ENCODE data around the gene CTXND1.

The CTXND1 gene

DNA sequence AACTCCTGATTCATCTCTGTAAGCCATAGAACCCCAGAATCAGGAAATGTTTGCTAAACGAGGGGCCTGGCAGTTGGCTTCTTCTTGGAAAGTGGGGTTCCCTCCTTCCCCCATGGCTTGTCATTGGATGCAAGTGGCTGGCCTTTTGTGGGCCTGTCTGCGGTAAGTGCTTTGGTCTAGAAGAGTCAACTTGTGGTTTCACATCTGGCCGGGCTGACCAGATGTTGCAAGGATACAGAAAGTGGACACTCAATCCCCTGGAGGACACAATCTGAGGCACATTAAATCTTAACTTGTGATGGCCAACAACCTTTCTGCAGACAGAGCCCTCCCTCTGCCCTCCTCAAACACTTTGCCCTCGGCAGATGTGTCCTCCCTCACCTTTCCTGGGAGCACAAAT lies 98.1 kb downstream of the CTXND1 start:
- TF ChIP-seq POLR2AphosphoS5 (IDR thresholded peaks at IDR 0.05; ENCODE audit: low read depth, low read length) (no peak), FOXP2 (optimal IDR thresholded peaks at IDR 0.05; ENCODE audit: borderline replicate concordance, extremely low read depth, extremely low read length, insufficient read depth) (no peak), SIN3A (IDR thresholded peaks at IDR 0.05; ENCODE audit: borderline replicate concordance, insufficient read depth, low read length) (no peak), TAF1 (IDR thresholded peaks at IDR 0.05; ENCODE audit: borderline replicate concordance, insufficient read depth, low read length) (no peak)
- TF ChIP-seq, protein P1, sequence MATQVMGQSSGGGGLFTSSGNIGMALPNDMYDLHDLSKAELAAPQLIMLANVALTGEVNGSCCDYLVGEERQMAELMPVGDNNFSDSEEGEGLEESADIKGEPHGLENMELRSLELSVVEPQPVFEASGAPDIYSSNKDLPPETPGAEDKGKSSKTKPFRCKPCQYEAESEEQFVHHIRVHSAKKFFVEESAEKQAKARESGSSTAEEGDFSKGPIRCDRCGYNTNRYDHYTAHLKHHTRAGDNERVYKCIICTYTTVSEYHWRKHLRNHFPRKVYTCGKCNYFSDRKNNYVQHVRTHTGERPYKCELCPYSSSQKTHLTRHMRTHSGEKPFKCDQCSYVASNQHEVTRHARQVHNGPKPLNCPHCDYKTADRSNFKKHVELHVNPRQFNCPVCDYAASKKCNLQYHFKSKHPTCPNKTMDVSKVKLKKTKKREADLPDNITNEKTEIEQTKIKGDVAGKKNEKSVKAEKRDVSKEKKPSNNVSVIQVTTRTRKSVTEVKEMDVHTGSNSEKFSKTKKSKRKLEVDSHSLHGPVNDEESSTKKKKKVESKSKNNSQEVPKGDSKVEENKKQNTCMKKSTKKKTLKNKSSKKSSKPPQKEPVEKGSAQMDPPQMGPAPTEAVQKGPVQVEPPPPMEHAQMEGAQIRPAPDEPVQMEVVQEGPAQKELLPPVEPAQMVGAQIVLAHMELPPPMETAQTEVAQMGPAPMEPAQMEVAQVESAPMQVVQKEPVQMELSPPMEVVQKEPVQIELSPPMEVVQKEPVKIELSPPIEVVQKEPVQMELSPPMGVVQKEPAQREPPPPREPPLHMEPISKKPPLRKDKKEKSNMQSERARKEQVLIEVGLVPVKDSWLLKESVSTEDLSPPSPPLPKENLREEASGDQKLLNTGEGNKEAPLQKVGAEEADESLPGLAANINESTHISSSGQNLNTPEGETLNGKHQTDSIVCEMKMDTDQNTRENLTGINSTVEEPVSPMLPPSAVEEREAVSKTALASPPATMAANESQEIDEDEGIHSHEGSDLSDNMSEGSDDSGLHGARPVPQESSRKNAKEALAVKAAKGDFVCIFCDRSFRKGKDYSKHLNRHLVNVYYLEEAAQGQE (IDR thresholded peaks at IDR 0.05; ENCODE audit: insufficient read depth in 1 of 2, low read depth in 2 of 2, low read length in 2 of 2) = no peak

DNA sequence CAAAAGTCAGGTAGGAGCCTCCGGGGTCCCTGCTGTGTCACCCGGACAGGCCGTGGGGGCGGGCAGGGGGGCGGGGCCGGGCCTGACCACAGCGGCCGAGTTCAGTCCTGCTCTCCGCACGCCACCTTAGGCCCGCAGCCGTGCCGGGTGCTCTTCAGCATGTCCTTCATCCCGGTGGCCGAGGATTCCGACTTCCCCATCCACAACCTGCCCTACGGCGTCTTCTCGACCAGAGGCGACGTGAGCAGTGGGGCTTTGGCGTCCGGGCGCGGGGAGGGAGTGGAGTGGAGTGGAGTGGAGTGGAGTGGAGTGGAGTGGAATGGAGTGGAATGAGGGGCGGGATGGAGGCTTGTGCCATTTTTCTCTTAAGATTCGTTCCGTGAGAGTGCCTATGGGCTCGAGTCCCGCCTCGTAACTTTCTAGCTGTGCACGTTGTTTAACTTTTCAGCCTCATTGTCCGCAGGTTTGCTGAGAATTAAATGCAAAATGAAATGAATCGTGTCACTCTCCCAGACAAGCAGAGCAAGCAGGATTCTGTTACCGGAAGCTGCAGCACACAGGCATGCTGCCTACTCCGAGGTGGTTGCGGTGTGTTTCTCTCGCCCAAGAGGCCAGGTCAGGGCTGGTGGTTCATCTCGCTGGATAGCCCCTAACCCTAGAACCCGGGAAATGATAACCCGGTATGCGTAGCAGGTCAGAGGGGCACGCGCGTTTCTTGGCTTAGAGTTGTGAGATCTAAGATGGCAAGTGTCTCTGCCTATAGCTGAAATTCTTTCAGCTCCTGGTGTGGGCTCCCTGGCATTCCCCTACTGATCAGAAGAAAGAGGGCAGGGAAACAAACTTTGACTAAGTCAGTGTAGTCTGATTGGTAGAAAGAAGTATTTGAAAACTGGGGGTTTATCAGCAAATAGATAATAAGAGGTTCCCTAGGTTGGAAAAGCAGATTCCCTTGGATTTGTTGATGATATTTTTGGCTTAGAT lies 98.8 kb downstream of the CTXND1 start, which contains the start of gene FAH:
Gene FAH, plus strand, starts transcription at position 104 of the 981 bp plus-strand sequence. Its CDS starts 56 bp downstream, at position 160.
- TF ChIP-seq, protein P1 (IDR thresholded peaks at IDR 0.05; ENCODE audit: insufficient read depth in 1 of 2, low read depth in 2 of 2, low read length in 2 of 2) = no peak
- TF ChIP-seq SIN3A (IDR thresholded peaks at IDR 0.05; ENCODE audit: borderline replicate concordance, insufficient read depth, low read length) = peak; percentile 56; the same call in 1 of the 2 replicates
- peak; percentile 46; the same call in 1 of the 2 replicates for TF ChIP-seq POLR2AphosphoS5 (IDR thresholded peaks at IDR 0.05; ENCODE audit: low read depth, low read length)
- peak; percentile 42 for TF ChIP-seq FOXP2 (optimal IDR thresholded peaks at IDR 0.05; ENCODE audit: borderline replicate concordance, extremely low read depth, extremely low read length, insufficient read depth)

DNA sequence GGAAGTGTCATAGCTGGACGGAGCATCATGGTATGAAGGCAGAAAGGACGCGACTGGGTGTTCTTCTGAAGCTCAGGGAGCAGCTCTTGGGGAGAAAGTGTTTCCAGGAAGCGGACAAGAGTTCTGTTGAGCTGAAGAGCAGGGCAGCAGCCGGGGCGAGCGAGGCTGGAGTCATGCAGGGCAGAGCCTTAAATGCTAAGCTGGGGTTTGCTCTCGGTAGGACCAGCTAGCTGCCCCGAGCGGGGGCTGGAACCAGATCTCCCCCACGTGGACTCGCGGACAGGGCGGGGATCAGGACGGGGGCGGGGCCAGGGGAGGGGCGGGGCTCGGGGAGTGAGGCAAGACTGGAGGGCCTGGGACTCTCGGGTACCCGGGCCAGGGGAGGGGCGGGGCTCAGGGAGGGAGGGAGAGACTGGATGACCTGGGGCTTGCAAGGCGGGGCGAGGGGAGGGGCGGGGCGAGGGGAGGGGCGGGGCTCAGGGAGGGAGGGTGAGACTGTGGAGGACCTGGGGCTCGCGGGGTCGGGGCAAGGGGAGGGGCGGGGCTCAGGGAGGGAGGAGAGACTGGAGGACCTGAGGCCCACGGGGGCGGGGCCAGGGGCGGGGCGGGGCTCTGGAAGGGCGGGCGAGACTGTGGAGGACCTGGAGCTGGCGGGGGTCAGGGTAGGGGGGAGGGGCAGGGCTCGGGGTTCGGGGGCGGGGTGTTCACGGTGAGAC lies 99.7 kb downstream of the CTXND1 start:
- TF ChIP-seq, protein P1 (IDR thresholded peaks at IDR 0.05; ENCODE audit: insufficient read depth in 1 of 2, low read depth in 2 of 2, low read length in 2 of 2) = no peak
- TF ChIP-seq TAF1 (IDR thresholded peaks at IDR 0.05; ENCODE audit: borderline replicate concordance, insufficient read depth, low read length) = no peak
- no peak for TF ChIP-seq POLR2AphosphoS5 (IDR thresholded peaks at IDR 0.05; ENCODE audit: low read depth, low read length)
- TF ChIP-seq FOXP2 (optimal IDR thresholded peaks at IDR 0.05; ENCODE audit: borderline replicate concordance, extremely low read depth, extremely low read length, insufficient read depth) = no peak
- no peak for TF ChIP-seq SIN3A (IDR thresholded peaks at IDR 0.05; ENCODE audit: borderline replicate concordance, insufficient read depth, low read length)

DNA sequence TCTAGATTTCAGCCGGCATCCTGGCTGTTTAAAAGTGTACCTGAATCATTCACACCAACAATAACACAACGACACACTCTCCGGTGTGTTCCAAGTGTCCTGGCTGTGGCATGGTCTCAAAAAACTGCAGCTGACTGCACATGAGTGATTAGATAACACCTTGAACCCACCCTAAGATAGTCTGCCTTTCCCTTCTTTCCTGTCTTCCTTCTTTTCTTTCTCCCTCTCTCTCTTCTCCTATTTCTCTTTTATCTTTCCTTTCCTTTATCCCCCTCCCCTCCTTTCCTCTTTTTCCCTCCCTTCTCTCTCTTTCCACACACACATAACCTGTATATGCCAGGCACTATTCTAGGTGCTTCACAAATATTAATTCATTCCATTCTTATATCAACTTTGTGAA lies 100.4 kb downstream of the CTXND1 start:
- TF ChIP-seq POLR2AphosphoS5 (IDR thresholded peaks at IDR 0.05; ENCODE audit: low read depth, low read length) = no peak
- TF ChIP-seq FOXP2 (optimal IDR thresholded peaks at IDR 0.05; ENCODE audit: borderline replicate concordance, extremely low read depth, extremely low read length, insufficient read depth) = no peak
- TF ChIP-seq, protein P1 (IDR thresholded peaks at IDR 0.05; ENCODE audit: insufficient read depth in 1 of 2, low read depth in 2 of 2, low read length in 2 of 2) = no peak
- no peak for TF ChIP-seq TAF1 (IDR thresholded peaks at IDR 0.05; ENCODE audit: borderline replicate concordance, insufficient read depth, low read length)
- no peak for TF ChIP-seq SIN3A (IDR thresholded peaks at IDR 0.05; ENCODE audit: borderline replicate concordance, insufficient read depth, low read length)

All from PFSK-1 (cell line).